Upper lobe of left lung (tissue), 6 donors: ENCODE data around the gene HOXD12. TPM values are rescaled to one million over a fixed set of nuclear protein-coding genes. Genes with fewer than 3 reads are reported as not detected.

Experiments used
- ATAC-seq, 2 donors: fragments of 200-7000 bp; cut with Tn5 transposase; one replicate each; pipeline ENCODE4 v1.9.1; 2022; ENCODE audit warnings: mild to moderate bottlenecking in 2 of 2, moderate library complexity in 2 of 2; ENCODE audit not compliant: low FRiP score in 2 of 2
- DNase-seq, 2 donors: peaks; one replicate each; pipeline ENCODE4 v3.0.0-alpha.2; 2019 to 2020
- H3K27ac ChIP-seq, 4 donors: fragments of 200-600 bp; sonication (generic); one replicate each; pipeline ENCODE4 v1.5.1; 2016 to 2019
- H3K27me3 ChIP-seq, 4 donors: fragments of 200-600 bp; sonication (generic); one replicate each; pipeline ENCODE4 v1.5.1; 2017 to 2019
- H3K36me3 ChIP-seq, 4 donors: fragments of 200-600 bp; sonication (generic); one replicate each; pipeline ENCODE4 v1.5.1; 2016 to 2019
- H3K4me1 ChIP-seq, 4 donors: fragments of 200-600 bp; sonication (generic); one replicate each; pipeline ENCODE4 v1.5.1; 2018 to 2019
- H3K4me3 ChIP-seq, 4 donors: fragments of 200-600 bp; sonication (generic); one replicate each; pipeline ENCODE4 v1.5.1; 2017 to 2019; ENCODE audit warnings: mild to moderate bottlenecking in 2 of 4, moderate library complexity in 1 of 4
- H3K9me3 ChIP-seq, 4 donors: fragments of 200-600 bp; sonication (generic); one replicate each; pipeline ENCODE4 v1.5.1; 2018 to 2019
- CTCF ChIP-seq, 6 experiments: fragments of 450-650 bp in 4 of 6; fragments of 200-600 bp in 2 of 6; sonication (generic) in 2 of 6; IDR thresholded peaks; one replicate each; pipeline ENCODE4 v1.5.1; 2016 to 2019; ENCODE audit warnings: antibody characterized with exemption in 6 of 6
- EP300 ChIP-seq, 4 donors: sonication (generic); formaldehyde crosslinking; IDR thresholded peaks; one replicate each; pipeline ENCODE4 v1.5.1; 2017; ENCODE audit warnings: antibody characterized with exemption in 4 of 4, control low read depth in 2 of 4
- POLR2A ChIP-seq, 4 donors: fragments of 450-650 bp; IDR thresholded peaks; one replicate each; pipeline ENCODE4 v1.5.1; 2016 to 2017; ENCODE audit warnings: antibody characterized with exemption in 4 of 4, mild to moderate bottlenecking in 2 of 4
- POLR2AphosphoS5 ChIP-seq, 2 donors: sonication (generic); formaldehyde crosslinking; IDR thresholded peaks; one replicate each; pipeline ENCODE4 v1.5.1; 2017; ENCODE audit warnings: antibody characterized with exemption in 2 of 2
- WGBS, 2 donors: methylation state at CpG; one replicate each; pipeline ENCODE4 v1.1.5; 2017 to 2018; 5-methylcytosine and 5-hydroxymethylcytosine counted together
- total RNA-seq, 6 donors: library from RNA; depleted of rRNA in 4 of 6; stranded (reverse); fragments of >200 nt in 4 of 6; gene quantifications; one replicate each; pipeline versions ENCODE4 v1.1.0 to v1.2.1, GENCODE V29; 2016 to 2021
- donor health status: DM: no; HTN: no; CAD: no; lungs with moderate emphysema.
- donor health status: DM: no; HTN: yes; CAD: no; lungs with severe emphysema.

Gene HOXD12
- total RNA-seq, 6 donors from 2014 or later, result not detected

- H3K9me3 ChIP-seq, result no peaks in the 10 kb centered on the region
- H3K27me3 ChIP-seq, result peaks cover 2 to 90% (median 65%) of the 10 kb centered on the region in 4 donors
- no peak overlapping the region for H3K27ac ChIP-seq
- TF ChIP-seq POLR2A (IDR thresholded peaks at IDR 0.05), result no peak
- TF ChIP-seq POLR2AphosphoS5 (IDR thresholded peaks at IDR 0.05), result no peak
- no peak for TF ChIP-seq EP300 (IDR thresholded peaks at IDR 0.05)
- no peak for TF ChIP-seq CTCF (IDR thresholded peaks at IDR 0.05)
- H3K4me3 ChIP-seq, result no peak overlapping the region
- WGBS, 2 donors, result 3% methylated on average over 18 of the region's 59 CpGs; no CpG with 5 or more reads in 1 of the 2 donors
- peaks cover 15 to 39% (median 31%) of the 10 kb centered on the region in 4 donors for H3K4me1 ChIP-seq
- DNase-seq (peak in 1 of 2 donors; percentile 81), ATAC-seq (no peak)
- no peaks in the 10 kb centered on the region for H3K36me3 ChIP-seq
These were observed 8.2 kb downstream of the HOXD12 start for GRCh38 chr2:176107731-176108181.

- Histone ChIP-seq H3K9me3 (no peaks in the 10 kb centered on the region), H3K36me3 (no peaks in the 10 kb centered on the region), H3K4me1 (peaks cover 14 to 34% (median 26%) of the 10 kb centered on the region in 4 donors), H3K4me3 (no peak overlapping the region), H3K27ac (no peak overlapping the region), H3K27me3 (peaks cover 2 to 93% (median 63%) of the 10 kb centered on the region in 4 donors)
- DNase-seq (peak in 1 of 2 donors; percentile 44), ATAC-seq (no peak)
- 8 to 9% methylated on average over 25 to 26 of the region's 26 CpGs for WGBS, 2 donors
- TF ChIP-seq CTCF (IDR thresholded peaks at IDR 0.05) (no peak), POLR2A (IDR thresholded peaks at IDR 0.05) (no peak)
These were observed 9.8 kb downstream of the HOXD12 start for GRCh38 chr2:176109192-176109901.

- ATAC-seq (no peak), DNase-seq (no peak)
- Histone ChIP-seq H3K27me3 (peaks cover 2 to 93% (median 60%) of the 10 kb centered on the region in 4 donors), H3K4me3 (no peak overlapping the region), H3K4me1 (peaks cover 10 to 28% (median 22%) of the 10 kb centered on the region in 4 donors), H3K36me3 (no peaks in the 10 kb centered on the region), H3K27ac (no peak overlapping the region), H3K9me3 (no peaks in the 10 kb centered on the region)
- WGBS, 2 donors, result 10 to 12% methylated on average over 4 of the region's 4 CpGs
- TF ChIP-seq EP300 (IDR thresholded peaks at IDR 0.05), result no peak
- no peak for TF ChIP-seq CTCF (IDR thresholded peaks at IDR 0.05)
- no peak for TF ChIP-seq POLR2A (IDR thresholded peaks at IDR 0.05)
- no peak for TF ChIP-seq POLR2AphosphoS5 (IDR thresholded peaks at IDR 0.05)
These were observed 10.4 kb downstream of the HOXD12 start for GRCh38 chr2:176109946-176110345.

GRCh38 chr2:176110415-176111308 is 11.1 kb downstream of the HOXD12 start:
- 15 to 24% methylated on average over 7 of the region's 7 CpGs for WGBS, 2 donors
- ATAC-seq (no peak), DNase-seq (no peak)
- no peak overlapping the region for H3K27ac ChIP-seq
- no peak overlapping the region for H3K4me3 ChIP-seq
- peaks cover 2 to 88% (median 56%) of the 10 kb centered on the region in 4 donors for H3K27me3 ChIP-seq
- H3K4me1 ChIP-seq, result peaks cover 10 to 25% (median 22%) of the 10 kb centered on the region in 4 donors
- no peaks in the 10 kb centered on the region for H3K36me3 ChIP-seq
- TF ChIP-seq EP300 (IDR thresholded peaks at IDR 0.05) (no peak), CTCF (IDR thresholded peaks at IDR 0.05) (peak in 1 of 6 experiments; percentile 14)
- no peaks in the 10 kb centered on the region for H3K9me3 ChIP-seq
